Adrenal gland (tissue), 5 donors: Measurements from ENCODE around the gene SEH1L.
"Not testable (repeated sequence)": the region's sequence is repeated elsewhere in the genome, so short reads cannot be mapped to it uniquely, and the experiment has no call there.

ENCODE experiments used
- POLR2A ChIP-seq, 2 donors: fragments of 450-650 bp; IDR thresholded peaks; one replicate each; pipeline ENCODE4 v1.6.1; 2017; ENCODE audit warnings: antibody characterized with exemption in 2 of 2, mild to moderate bottlenecking in 2 of 2, moderate library complexity in 1 of 2
- TF ChIP-seq, protein P1 (sequence below), 6 experiments: fragments of 450-650 bp in 4 of 6; fragments of 200-600 bp in 2 of 6; sonication (generic) in 1 of 6; IDR thresholded peaks; 1 replicate in 5 of 6; 2 replicates in 1 of 6; pipeline versions ENCODE4 v1.5.1 to v1.8.0; 2016 to 2021; ENCODE audit warnings: antibody characterized with exemption in 6 of 6, mild to moderate bottlenecking in 2 of 6, moderate library complexity in 1 of 6
- donor health status: DM: no; HTN: no; CAD: no.

DNA sequence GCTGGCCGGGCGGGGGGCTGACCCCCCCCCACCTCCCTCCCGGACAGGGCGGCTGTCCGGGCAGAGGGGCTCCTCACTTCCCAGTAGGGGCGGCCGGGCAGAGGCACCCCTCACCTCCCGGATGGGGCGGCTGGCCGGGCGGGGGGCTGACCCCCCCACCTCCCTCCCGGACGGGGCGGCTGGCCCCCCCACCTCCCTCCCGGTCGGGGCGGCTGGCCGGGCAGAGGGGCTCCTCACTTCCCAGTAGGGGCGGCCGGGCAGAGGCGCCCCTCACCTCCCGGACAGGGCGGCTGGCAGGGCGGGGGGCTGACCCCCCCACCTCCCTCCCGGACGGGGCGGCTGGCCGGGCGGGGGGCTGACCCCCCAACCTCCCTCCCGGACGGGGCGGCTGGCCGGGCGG, 32.3 kb downstream of the SEH1L start:
- TF ChIP-seq, protein P1, sequence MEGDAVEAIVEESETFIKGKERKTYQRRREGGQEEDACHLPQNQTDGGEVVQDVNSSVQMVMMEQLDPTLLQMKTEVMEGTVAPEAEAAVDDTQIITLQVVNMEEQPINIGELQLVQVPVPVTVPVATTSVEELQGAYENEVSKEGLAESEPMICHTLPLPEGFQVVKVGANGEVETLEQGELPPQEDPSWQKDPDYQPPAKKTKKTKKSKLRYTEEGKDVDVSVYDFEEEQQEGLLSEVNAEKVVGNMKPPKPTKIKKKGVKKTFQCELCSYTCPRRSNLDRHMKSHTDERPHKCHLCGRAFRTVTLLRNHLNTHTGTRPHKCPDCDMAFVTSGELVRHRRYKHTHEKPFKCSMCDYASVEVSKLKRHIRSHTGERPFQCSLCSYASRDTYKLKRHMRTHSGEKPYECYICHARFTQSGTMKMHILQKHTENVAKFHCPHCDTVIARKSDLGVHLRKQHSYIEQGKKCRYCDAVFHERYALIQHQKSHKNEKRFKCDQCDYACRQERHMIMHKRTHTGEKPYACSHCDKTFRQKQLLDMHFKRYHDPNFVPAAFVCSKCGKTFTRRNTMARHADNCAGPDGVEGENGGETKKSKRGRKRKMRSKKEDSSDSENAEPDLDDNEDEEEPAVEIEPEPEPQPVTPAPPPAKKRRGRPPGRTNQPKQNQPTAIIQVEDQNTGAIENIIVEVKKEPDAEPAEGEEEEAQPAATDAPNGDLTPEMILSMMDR (IDR thresholded peaks at IDR 0.05), result not testable (repeated sequence)
- not testable (repeated sequence) for TF ChIP-seq POLR2A (IDR thresholded peaks at IDR 0.05)
